ENCODE results near the gene STX19. TPM values are rescaled to one million over a fixed set of nuclear protein-coding genes. Genes with fewer than 3 reads are reported as not detected.

STX19 gene
- total RNA-seq, 1 donor from 2014 or later = not detected

DNA sequence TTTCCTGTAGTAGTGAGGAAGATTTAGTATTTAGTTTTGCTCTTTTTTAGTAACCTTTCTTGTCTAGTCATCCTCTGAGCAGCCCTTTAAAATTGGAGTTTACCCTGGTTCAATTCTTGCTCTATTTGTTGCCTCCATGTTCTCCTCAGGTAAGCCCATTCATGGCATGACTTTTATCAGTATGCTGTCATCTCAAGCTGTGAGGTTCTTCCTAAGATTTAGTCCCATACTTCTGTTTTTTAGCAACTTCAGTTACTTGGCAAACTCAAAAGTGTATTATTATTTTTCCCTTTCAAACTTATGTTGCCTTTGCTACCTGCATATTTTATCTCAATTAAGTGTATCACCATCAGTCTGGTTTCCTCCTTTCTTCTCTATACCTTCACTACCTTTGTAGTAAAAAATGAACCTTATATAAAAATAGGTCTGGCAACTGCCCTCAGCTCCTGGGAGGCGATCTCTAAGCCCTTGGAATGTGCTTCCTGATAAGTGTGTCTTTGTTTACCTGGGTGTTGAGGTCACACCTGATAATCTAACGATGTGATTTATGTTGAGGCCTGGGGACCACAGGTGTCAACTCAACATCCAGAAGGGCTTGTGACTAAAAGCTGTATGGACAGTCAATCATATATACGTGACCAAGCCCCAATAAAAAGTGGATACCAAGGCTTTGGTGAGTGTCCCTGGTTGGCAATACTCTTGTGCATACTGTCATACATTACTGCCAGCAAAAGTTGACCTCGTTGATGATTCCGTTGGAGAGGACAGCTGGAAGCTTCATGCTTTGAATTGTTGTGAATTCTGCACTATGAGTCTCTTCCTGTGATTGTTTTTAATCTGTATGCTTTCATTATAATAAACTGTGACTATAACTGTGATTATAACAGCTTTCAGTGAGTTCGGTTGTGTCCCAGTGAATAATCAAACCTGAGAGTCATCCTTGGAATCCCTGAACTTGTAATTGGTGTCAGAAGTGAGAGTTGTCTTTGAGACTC is 38.4 kb upstream of the STX19 start:
- Histone ChIP-seq H3K9ac (ENCODE audit: low read length) (no peak overlapping the region), H3K4me1 (ENCODE audit: insufficient read depth, low read length) (peaks cover 6% of the 10 kb centered on the region), H3K36me3 (ENCODE audit: insufficient read depth, low read length) (peaks cover 6% of the 10 kb centered on the region), H3K9me3 (ENCODE audit: insufficient read depth, low read depth, low read length) (no peaks in the 10 kb centered on the region), H3K27ac (ENCODE audit: low read depth, low read length) (no peak overlapping the region), H2AFZ (ENCODE audit: low read depth, low read length) (no peak overlapping the region), H3K79me2 (ENCODE audit: insufficient read depth, low read length) (peaks cover 32% of the 10 kb centered on the region), H4K20me1 (ENCODE audit: insufficient read depth, low read length) (peaks cover 5% of the 10 kb centered on the region), H3K4me2 (ENCODE audit: low read length) (no peak overlapping the region), H3K27me3 (ENCODE audit: insufficient read depth, low read length) (no peaks in the 10 kb centered on the region), H3K4me3 (ENCODE audit: insufficient read depth, low read depth, low read length) (no peak overlapping the region)
- Mint-ChIP-seq H3K4me1 (ENCODE audit: low read depth, unreplicated experiment) (peaks cover 8% of the 10 kb centered on the region), H3K27ac (ENCODE audit: unreplicated experiment) (no peak overlapping the region), H3K9me3 (ENCODE audit: unreplicated experiment) (no peaks in the 10 kb centered on the region), H3K4me3 (ENCODE audit: unreplicated experiment) (no peak overlapping the region), H3K27me3 (ENCODE audit: low read depth, unreplicated experiment) (no peaks in the 10 kb centered on the region), H3K36me3 (ENCODE audit: low read depth, unreplicated experiment) (peaks cover 2% of the 10 kb centered on the region)
- DNase-seq (ENCODE audit: low read depth) = no peak
- TF ChIP-seq CTCF (IDR thresholded peaks at IDR 0.05; ENCODE audit: insufficient read depth, low read depth, low read length) (no peak), EZH2 (IDR thresholded peaks at IDR 0.05; ENCODE audit: insufficient read depth, low read length) (no peak)
- FAIRE-seq = no peak

GRCh38 chr3:94065819-94066480 is 37.6 kb upstream of the STX19 start:
- TF ChIP-seq CTCF (IDR thresholded peaks at IDR 0.05; ENCODE audit: insufficient read depth, low read depth, low read length) (no peak), EZH2 (IDR thresholded peaks at IDR 0.05; ENCODE audit: insufficient read depth, low read length) (no peak)

More at GRCh38 chr3:94065819-94066480, 37.6 kb upstream of the STX19 start:
- H3K4me2 ChIP-seq (ENCODE audit: low read length) = no peak overlapping the region
- no peak overlapping the region for H3K4me3 ChIP-seq (ENCODE audit: insufficient read depth, low read depth, low read length)
- H2AFZ ChIP-seq (ENCODE audit: low read depth, low read length) = no peak overlapping the region
- H3K4me1 ChIP-seq (ENCODE audit: insufficient read depth, low read length) = peaks cover 7% of the 10 kb centered on the region
- no peaks in the 10 kb centered on the region for H3K27me3 ChIP-seq (ENCODE audit: insufficient read depth, low read length)
- peaks cover 5% of the 10 kb centered on the region for H4K20me1 ChIP-seq (ENCODE audit: insufficient read depth, low read length)
- Mint-ChIP-seq H3K4me3 (ENCODE audit: unreplicated experiment) (no peak overlapping the region), H3K9me3 (ENCODE audit: unreplicated experiment) (no peaks in the 10 kb centered on the region), H3K4me1 (ENCODE audit: low read depth, unreplicated experiment) (peaks cover 7% of the 10 kb centered on the region), H3K36me3 (ENCODE audit: low read depth, unreplicated experiment) (peaks cover 2% of the 10 kb centered on the region), H3K27me3 (ENCODE audit: low read depth, unreplicated experiment) (no peaks in the 10 kb centered on the region), H3K27ac (ENCODE audit: unreplicated experiment) (no peak overlapping the region)
- FAIRE-seq = no peak
- peaks cover 31% of the 10 kb centered on the region for H3K79me2 ChIP-seq (ENCODE audit: insufficient read depth, low read length)
- peaks cover 6% of the 10 kb centered on the region for H3K36me3 ChIP-seq (ENCODE audit: insufficient read depth, low read length)
- DNase-seq (ENCODE audit: low read depth) = no peak
- no peak overlapping the region for H3K9ac ChIP-seq (ENCODE audit: low read length)
- H3K9me3 ChIP-seq (ENCODE audit: insufficient read depth, low read depth, low read length) = no peaks in the 10 kb centered on the region
- no peak overlapping the region for H3K27ac ChIP-seq (ENCODE audit: low read depth, low read length)
